Ishikawa (cell line): Measurements from ENCODE around the gene MACC1.

Source experiments
- NFIC ChIP-seq: IDR thresholded peaks from 2 replicates; pipeline ENCODE4 v1.6.1; 2012
- RAD21 ChIP-seq: IDR thresholded peaks from 2 replicates; pipeline ENCODE4 v1.6.1; 2012; ENCODE audit warnings: low read depth

- no peak for TF ChIP-seq RAD21
- no peak for TF ChIP-seq NFIC
These were observed 47.4 kb upstream of the MACC1 start for GRCh38 chr7:20264623-20265022.
